Lower leg skin (tissue), 3 donors: ENCODE results near the gene RAPGEF5.

Experiments
- CTCF ChIP-seq, 3 donors: fragments of 450-650 bp; IDR thresholded peaks; one replicate each; pipeline ENCODE4 v1.5.1; 2016; ENCODE audit warnings: antibody characterized with exemption in 3 of 3, mild to moderate bottlenecking in 3 of 3, moderate library complexity in 2 of 3
- POLR2A ChIP-seq, 2 donors: fragments of 450-650 bp; IDR thresholded peaks; one replicate each; pipeline ENCODE4 v1.6.1; 2016 to 2017; ENCODE audit warnings: antibody characterized with exemption in 2 of 2, mild to moderate bottlenecking in 1 of 2, moderate library complexity in 1 of 2

GRCh38 chr7:22305706-22306105 lies 51.2 kb downstream of the RAPGEF5 start:
- TF ChIP-seq CTCF (IDR thresholded peaks at IDR 0.05) (no peak), POLR2A (IDR thresholded peaks at IDR 0.05) (no peak)
